GM12874 (cell line): ENCODE measurements around the gene PLA2G2F.

Source experiments
- CTCF ChIP-seq: IDR thresholded peaks from 2 replicates; pipeline ENCODE4 v1.5.1; 2011; ENCODE audit warnings: low read depth, mild to moderate bottlenecking, control low read depth, low read length, moderate library complexity; ENCODE audit not compliant: insufficient read depth

PLA2G2F gene

GRCh38 chr1:20125100-20125499, 14.0 kb upstream of the PLA2G2F start:
- no peak for TF ChIP-seq CTCF

DNA sequence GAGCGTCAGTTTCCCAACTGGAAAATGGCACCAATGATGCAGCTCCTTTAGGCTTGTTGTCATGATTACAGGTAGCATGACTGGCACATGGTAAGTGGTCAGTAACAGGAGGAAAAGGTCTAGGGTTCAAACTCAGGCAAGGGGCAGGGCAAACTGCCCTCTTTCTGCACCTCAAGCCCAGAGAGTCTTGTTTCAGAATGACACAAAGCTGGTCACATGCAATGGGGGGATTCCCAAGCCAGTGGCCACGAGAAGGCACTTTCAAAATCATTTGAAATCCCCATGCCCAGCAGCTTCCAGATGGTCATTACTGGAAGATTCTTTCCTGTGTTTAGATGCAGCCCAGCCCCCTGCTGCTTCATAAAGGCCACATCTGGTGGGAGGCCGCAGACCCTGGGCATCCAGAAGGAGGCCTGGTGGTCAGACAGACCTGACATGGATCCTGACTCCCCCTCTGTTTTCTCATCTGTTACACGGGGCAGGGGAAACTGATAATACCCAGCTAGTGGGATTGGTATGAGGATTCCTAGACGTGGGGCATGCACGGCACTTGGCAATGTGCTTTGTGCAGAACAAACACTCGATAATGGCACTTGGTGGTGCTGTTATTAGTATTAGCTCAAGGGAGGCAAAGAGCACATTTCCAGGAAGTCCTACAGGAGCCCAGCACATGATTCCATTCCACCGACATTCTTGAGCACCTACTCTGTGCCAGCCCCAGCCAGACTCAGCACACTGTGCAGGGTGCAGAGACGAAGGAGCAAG, 12.9 kb upstream of the PLA2G2F start:
- no peak for TF ChIP-seq CTCF

- TF ChIP-seq CTCF, result no peak
Observed at GRCh38 chr1:20126806-20127440, 12.2 kb upstream of the PLA2G2F start.

DNA sequence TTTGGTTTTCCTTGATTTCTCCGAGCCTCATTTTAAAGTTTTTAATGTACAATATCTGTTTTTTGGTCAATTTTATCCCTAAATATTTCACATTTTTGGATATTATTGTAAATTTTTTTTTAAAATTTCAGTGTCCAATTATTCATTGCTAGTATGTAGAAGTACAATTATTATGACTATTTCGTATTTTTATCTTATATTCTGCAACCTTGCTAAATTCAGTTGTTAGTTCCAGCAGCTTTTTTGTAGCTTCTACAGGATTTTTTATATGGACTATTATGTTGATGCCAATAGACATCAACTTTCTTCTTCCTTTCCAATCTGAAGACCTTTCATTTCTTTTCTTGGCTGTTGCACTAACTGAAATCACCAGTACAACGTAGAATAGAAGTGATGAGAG, 4.1 kb upstream of the PLA2G2F start:
- TF ChIP-seq CTCF, result no peak

DNA sequence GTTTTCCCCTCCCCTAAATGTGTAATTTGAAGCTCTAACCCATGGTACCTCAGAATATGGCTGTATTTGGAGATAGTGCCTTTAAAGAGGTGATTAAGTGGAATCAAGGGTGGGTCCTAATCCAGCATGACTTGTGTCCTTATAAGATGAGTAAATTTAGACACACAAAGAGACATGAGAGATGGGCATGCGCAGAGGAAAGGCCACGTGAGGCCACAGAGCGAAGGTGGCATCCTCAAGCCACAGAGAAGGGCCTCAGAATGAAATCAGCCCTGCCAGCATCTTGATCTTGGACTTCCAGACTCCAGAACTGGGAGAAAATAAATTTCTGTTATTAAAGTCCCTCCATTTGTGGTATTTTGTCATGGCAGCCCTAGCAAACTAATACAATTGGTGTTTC, 2.9 kb upstream of the PLA2G2F start:
- TF ChIP-seq CTCF, result no peak

GRCh38 chr1:20137055-20137454, 2.1 kb upstream of the PLA2G2F start:
- TF ChIP-seq CTCF, result no peak

DNA sequence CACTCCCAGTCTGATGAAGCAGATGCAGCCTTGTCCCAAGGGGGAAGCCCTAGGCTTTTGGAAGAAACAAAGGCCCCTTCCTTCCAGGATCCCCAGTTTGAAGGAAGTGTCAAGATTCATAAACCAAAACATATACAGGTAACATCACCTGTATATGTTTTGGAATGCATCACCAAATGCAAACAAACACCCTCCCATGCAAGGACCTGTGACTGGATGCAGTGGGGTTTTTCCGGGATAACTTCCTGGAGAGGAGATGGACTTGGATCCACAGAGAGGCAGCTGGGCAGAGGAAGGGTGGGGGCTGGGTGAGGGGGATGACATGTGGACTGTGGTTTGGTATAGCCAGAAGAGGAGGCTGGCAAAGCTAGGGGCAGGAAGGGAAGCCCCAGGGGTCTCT, 1.5 kb upstream of the PLA2G2F start:
- TF ChIP-seq CTCF, result no peak
